CD4-positive, alpha-beta T cell treated with Interleukin-21 for 1 hour (primary cell): ENCODE data around the gene NECTIN1.

Experiments used
- DNase-seq: peaks from one replicate; pipeline ENCODE4 v3.0.0-alpha.2; 2020

NECTIN1 gene

DNA sequence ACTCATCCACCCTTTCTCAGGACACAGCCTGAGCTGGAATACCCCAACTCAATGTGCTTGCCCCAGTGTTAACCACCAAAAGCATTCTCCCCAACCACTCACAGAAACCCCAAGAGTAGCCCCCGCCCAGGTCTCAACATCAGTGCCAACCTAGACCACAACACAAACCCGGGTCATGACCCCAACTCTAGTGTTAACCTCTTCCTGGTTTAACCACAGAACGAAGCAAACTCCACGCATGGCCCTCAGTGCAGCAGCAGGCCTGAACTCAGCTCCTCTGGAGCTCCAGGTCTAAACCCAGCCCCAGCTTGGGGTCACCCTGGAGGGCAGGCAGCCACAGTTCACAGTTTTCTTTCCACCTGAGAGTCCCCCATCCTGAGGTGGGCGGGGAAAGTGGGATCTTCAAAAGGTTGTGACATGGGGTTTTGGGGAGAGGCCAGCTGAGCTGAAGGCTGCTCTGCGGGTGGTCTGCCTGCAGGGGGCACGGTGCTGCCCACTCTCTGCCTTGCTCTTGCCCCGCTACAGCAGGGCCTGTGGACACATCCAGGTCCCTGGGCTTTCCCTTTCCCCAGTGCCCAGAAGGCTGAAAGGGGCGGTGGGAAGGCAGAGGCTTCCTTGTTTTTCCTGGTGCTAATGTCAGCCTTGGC lies 37.9 kb downstream of the NECTIN1 start:
- DNase-seq, result peak; percentile 24

DNA sequence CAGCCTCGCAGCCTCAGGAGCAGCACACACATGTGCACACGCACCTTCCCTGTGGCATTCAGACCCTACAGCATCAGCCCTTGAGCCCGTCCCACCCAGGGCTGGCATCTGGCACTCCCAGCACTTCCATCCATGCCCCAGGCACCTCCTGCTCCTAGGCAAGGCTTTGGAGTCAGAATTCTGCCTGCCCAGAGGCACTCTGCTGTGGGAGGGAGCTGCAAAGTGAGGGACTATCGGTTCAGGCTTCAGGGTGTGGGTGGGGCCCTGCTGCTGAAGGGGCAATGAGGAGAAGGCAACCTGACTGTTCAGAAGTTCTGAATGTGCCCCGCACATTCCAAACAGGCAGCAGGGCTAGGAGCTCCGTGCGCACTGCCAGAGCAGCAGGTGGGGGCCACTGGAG lies 39.7 kb downstream of the NECTIN1 start:
- no peak for DNase-seq

DNA sequence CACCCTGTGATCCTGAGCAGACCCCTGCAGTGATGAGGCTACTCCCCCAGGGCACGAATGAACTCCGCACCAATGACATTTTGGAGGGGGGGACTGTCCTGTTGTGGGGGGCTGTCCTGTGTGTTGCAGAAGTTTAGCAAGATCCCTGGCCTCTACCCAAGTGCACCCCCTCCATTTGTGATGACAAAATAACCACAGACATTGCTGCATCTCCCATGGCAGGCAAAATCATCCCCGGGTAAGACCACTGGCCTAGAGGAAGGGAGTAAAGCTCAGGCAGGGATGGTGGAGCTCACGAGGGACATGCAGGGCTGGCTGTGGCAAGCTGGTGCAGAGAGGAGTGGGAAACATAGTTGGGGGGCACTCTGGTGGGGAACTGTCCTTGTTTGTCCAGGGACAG lies 40.6 kb downstream of the NECTIN1 start:
- DNase-seq, result no peak

DNA sequence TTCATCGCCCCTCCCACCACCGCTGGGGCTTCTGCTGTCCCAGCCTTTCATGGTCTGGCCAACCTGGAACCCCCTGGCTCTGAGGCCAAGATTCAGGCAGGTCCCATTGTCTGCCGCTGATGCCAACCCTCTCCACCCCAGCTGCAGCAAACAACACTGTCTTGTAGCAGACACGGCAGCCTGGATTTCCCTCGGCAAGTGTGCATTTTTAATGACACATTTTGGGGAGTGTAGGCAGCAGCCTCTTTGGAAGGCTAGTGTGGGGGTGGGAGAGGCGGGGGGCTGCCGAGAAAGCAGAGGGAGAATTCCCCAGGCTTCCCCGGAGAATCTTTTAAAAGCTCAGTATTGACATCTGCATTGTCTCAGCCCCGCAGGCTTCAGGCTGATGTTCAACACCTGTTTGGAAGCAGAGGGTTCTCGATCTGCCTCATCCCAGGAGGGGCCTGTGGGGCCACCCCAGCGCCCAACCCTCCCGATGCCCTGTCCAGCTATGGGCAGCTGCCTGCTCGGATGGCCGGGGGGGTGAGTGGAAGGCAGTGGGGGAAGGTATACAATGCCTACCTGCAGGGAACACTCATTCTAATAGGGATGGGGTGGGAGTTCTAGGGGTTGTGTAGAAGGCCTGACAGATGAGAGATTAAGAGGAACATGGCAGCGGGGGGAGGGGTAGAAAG lies 41.5 kb downstream of the NECTIN1 start:
- DNase-seq, result no peak

DNA sequence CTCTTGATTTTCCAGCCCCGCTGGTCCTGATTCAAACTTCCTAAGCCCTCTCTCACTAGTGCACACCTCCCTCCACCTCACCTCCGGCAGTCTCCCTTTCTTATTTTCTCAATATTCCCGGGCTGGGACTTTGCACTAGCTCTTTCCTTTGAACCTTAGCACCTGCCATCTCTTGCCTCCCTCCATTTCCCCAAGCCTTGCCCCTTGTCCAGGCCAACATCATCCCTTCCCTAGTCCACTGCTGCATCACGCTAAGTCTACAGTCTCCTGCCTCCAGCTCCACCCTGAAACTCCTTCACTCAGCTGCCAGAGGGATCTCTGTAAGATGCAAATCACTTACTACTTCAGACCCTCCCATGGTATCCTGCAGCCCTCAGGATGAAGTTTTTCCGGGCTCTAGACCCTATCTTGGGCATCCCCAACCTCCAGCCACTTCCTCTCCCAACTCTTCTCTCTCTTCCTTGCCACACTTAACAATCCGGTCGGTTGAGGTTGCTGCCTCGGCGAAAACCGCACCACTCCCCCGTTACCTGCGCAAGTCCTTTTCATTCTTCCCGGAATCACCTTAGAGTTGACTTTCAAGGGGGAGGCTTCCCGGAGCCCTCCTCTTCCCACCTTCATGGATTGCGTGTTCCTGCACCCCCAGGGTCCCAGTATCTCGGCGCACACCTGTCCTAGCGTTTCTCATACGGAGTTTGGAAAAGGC lies 42.7 kb downstream of the NECTIN1 start:
- no peak for DNase-seq

DNA sequence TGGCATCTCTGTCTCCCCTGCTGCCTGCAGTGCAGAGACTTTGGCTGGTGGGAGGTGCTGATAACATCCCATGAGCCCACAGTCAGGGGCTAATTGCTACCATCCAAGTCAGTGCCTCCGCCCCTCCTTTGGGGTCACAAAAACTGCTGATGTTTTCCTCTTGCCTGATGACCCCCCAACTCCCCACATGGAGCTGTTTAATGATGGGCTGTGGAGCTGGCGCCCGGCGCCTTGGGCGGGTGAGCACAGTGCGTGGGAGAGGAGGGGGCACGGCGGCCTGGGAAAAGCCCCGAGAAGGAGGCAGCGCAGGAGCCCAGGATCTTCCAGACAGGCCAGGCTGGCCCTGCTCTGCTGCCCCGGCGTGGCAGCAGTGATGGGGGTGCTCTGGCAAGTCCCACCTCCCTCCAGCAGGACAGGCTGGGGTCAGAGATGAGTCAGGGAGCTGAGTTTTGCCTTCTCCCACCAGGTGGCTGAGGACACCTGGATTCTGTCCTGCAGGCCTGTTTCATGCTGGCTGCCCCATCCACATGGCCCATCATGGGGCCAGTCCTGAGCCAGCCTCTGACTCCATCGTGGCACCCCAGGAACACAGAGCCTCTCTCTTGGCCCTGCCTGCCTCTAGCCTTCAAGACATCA lies 43.8 kb downstream of the NECTIN1 start:
- DNase-seq, result no peak

DNA sequence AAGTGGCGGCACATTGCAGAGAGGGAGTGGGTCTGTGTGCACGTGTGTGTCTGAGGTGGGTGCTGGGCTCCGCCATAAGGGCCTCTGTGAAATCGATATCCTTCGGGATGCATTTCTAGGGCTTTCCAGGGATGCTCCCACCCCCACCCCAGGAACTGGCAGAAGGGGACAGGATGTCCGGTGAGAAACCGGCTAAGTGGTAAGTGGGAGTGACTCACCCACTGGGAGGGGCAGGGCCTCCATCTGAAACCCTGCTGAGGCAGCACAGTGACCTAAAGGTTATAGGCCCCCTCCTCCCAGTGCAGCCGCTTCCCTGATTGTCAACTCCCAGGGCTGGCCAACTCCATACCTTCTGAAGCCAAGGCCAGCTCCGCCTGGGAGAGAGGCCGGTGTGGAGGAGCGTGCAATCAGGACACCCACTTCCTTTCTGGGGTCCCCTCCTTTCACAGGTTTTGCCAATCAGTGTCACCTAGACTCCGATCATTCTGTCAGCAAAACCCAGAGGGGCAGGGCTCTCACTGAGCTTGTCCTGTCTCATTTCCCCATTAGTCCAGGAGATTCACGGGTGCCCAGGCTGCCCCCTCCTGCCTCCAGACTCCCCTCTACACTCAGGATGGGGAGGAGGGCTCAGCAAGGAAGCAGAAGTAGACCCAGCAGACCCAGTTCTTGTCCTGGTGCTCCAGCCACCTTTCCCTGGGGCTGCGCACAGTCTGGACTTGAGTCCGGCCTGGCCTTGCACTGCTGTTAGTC lies 44.5 kb downstream of the NECTIN1 start:
- DNase-seq, result no peak

DNA sequence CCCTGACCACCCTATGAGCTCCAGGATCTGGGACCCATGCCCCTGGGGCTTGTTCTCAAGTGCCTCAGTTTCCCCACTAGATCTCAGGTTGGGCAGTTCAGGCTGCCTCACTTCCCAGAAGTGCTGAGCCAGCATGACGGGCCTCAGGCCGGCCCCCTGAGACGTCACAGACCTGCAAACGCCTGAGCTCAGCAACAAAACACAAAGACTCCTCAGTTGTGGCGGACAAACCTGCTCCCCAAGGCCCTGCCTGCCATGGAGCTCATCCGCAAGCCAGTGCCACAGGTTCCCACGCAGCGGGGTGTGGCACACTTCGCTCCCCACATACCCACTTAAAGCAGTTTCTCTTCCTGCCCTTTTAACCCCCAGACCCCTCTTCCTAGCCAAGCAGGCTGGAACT lies 45.2 kb downstream of the NECTIN1 start:
- no peak for DNase-seq

DNA sequence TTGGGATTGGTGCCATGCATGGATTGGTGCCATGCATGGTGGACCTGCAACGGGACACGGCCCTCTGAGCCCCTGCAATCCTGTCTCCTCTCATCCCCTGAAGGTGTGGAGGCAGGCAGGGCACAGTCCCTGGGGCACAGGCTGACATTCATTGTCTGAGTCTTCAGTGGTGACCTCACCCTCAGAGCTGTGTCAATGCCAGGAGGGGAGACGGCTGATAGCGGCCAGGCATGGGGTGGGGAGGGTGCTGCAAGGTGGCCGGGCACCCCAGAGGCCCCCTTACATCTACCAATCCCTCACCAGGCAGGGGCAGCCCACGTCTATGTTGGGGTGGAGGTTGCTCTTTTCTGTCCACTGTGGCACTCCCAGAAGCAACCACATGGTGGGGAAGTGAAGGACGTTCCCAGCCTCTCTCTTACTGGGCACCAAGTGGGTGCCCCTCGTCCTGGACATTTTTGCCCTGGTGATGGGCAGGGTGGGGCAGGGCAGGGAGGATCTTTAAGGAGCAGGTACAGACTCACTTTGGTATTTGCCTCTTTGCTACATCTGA lies 47.6 kb downstream of the NECTIN1 start:
- DNase-seq, result no peak

DNA sequence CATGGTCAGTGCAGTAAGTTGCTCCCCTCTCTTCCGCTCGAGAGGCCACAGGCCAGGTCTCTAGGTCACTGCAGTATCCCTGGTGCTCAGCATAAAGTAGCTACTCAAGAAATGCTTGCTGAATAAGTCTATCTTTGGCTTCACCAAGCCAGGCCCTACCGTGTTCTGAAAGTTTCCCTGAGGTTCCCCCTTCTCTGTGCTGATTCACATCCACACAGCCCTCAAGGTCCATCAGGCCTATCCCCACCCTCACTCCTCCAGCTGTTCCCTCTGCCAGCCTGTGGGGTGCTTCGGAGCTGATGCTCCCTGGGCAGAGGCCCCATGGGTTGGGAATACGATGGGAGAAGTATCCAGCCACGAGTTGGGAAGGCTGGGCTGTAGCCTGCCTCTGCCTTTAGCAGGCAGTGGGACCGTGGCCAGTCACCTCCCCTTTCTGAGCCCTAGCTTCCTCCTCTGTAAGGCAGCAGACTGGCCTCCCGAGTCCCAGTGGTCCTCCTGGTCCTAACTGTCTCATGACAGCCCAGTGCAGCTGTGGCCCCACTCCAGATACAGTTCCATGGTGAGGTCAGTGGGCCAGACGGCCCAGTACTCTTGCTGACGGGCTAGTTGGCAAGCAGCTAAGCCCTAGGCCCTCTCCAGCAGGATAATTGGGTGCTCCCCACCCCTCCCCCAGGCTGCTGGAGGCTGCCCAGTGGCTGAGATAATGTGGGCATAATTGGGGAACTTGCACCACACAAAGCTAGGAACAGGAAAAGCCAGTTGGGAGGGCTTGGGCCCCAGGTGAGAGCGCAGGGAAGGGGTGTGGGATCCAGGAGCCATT lies 48.2 kb downstream of the NECTIN1 start:
- no peak for DNase-seq

DNA sequence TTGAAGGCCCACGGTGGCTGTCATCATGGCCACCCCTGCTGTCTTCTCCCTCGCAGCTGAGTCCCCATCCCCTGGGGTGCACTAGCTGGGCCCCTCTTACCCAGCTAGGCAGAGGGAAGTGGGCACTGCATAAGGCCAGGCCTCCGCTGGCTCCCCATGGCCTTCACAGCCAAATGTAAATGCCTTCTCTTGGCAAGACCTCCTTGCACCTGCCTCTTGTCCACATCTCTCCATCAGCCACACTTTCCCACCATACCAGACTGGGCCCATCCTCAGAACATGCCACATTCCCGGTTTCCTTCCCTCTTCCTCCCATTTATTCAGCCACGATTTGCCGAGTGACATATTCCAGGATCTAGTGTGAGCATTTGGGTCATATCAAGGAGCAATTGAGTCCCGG lies 49.7 kb downstream of the NECTIN1 start:
- no peak for DNase-seq

DNA sequence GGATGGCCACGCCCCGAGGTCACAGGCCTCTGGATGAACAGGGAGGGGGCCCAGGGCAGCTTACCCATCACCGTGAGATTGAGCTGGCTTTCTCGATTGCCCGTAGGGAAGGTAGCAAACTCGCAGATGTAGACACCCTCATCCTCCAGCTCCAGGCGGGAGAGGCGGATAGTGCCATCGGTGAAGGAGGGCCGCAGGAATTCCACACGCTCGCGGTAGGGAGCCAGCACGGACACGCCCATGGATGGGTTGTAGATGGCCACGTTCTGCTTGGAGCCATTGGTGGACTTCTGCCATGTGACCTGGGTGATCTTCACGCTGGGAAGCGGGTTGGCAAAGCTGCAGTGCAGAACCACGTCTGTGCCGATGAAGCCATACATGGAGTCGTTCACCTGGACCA lies 50.6 kb downstream of the NECTIN1 start:
- no peak for DNase-seq

DNA sequence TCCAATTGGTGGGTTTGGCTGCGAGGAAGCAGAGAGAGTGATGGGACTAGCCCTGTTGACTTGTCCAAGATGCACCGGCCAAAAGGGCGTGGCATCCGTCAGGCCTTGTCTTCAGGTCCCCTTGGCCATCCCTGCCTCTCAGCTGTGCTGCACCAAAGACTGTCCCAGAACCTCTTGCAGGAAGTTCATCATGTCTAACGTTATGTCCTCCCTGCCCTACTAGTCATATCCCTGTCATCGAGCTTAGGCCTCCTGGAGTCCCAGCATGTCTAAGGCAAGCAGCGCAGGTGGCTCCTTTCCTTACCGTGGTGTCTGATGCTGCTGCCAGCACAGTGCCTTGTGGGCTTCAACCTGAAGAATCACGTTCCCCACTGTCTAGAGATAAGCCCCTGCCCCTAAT lies 51.2 kb downstream of the NECTIN1 start:
- no peak for DNase-seq

DNA sequence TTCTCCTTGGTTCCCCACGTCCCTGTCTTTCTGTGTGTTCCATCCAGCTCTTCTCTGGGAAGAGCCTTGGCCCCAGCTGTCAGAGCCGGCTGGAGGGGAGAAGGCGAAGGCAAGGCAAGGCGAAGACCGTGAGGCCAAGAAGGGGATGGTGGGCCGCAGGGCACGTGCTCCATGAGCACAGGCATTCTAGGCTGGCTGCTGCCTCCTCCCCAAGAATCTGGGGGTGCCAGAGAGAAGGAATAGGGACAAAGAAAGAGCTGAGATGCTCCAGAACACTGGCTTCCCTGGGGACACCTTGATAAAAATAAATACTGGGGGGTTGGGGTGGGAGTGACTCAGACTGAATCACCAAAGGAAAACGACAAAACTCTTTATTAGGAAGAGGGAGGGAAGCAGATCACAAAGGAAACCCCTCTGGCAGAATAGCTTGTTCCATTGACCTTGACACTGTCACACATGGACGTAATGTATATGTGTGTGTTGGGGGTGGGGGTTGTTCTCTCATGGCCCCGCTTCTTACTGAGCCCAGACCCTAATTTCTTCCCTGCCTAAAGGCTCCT lies 52.5 kb downstream of the NECTIN1 start:
- no peak for DNase-seq

DNA sequence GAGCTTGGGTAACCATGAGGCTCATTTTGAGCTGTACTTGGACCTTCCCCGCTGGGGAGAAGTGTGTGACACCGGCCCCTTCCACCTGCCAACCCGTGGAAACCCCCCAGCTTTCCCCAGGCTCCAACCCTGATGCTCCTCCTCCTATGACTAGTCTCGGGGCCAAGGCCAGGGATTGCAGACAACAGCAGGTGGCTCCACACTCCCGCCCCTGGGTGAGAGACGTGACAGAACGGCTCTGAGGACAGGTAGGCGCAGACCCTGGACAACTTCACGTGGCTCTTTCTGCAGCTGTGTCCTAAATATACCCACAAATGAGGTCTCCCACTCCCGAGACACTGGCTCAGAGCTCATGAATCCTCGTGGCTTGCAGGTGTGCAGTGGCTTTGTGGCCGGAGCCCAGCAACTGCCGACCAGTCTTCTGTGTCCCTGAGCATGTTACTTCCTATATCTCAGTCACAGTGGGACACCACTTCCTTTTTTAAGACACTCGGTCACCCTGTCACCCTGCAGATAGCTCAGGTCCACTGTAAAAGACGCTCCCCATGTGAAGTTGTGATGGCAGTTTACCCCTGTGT lies 55.2 kb downstream of the NECTIN1 start:
- peak; percentile 17 for DNase-seq

DNA sequence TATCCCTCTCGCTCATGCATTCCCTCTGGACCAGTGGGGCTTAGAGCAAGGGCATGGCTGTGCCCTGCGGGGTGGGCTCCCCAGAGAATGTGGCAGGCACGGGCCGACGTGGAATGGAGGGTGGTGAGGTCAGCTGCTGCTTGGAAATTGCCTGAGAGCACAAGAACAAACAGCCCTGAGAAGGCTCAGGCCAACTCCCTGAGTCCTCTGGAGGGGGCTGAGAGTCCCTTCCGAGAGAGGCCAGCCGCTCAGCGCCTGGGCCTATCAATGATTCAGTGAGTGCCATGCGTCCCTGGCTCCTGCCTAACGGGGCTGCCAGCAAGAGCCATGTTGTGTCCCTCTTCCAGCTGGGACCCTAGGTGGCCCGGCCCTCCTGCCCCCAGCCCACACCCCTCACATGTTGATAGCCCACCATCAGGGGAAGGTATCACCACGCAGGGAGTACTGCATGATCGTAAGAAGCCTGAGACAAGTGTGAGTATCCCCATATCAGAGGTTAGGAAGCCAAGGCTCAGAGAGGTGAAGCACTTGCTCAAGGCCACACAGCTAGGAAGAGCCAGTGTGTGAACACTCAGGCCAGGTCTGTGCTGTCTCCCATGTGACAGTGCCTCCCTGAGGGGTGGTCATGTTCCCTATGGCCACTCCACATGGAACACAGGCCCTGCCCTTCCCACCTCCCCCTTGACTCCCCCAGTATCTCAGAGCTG lies 55.8 kb downstream of the NECTIN1 start:
- DNase-seq, result no peak

DNA sequence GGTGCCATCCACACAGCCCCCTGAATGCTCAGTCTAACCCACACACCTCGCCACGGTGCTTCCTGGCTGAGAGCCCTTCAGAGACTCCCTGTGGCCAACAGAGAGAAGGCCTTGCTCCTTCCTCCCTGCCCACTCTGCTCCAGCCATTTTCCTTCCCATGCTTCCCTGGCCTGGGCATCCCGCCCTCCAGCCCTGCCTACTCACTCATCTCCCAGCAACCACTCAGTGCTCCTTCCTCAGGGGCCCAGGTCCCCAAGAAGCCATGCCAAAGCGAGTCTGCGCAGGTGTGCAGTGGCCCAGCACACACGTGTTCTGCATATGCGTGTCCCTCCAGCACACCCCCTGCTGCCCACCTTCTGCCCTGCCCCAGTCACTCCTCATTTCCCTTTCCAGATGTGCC lies 56.4 kb downstream of the NECTIN1 start:
- no peak for DNase-seq

DNA sequence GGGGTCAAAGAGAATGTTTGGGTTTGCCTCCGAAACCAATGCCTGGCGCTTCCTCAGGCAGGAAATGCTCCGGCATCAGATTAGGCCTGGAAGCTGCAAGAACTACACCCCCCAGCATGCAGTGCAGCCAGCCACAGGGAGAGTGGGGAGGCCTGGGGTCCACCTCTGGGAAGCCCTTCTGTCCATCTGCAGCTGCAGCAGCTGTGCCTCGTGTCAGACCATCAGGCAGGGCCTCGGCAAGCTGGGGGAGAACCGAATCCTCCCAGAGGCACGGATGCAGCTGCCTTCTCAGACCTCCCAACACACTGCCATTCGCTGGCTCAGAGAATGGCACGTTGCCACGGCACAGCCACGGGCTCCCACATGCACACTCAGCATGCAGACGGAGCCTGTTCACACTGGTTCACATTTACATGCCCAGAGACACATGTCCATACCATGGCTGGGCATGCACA lies 57.4 kb downstream of the NECTIN1 start:
- no peak for DNase-seq

DNA sequence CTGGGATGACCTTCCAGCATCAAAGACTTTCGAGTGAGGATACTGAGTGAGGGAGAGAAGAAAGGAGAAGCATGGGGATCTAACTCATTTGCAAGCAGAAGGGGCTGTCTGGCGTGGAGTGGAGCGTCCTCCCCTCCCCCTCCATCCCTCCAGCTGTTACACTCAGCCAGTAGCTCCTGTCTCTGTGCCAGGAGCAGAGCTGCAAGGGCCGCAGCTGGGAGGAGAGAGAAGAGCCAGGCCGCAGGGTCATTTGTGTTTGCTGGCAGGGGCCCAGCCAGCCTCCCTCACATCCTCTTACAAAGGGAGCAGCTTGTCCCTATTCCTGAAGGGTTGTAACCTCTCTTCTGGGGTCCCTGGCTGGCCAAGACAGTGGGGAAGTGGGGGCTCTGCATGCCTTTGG lies 57.9 kb downstream of the NECTIN1 start:
- DNase-seq, result no peak

DNA sequence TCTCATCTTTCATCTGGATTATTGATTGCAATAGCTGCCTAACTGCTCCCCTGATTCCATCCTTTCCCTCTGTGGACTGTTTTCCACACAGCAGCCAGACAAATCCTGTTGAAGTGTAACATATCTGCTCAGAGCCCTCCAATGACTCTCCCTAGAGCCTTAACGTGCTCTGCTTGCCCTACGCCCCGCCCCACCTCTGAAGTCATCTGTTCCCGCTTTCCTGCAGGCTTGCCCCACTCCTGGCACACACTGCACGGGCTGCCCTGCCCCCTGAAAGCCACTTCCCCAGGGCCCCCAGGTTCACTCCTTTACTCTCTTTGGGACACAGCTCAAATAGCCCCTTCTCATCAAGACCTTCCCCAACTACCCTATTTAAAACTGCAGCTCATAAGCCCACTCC lies 59.5 kb downstream of the NECTIN1 start:
- DNase-seq, result no peak
